GM18907 (cell line): ENCODE measurements around the gene JDP2.

Source experiments
- ATAC-seq: cut with Tn5 transposase; IDR thresholded peaks from one replicate; pipeline ENCODE4 v1.9.1; 2021; ENCODE audit warnings: mild to moderate bottlenecking, moderate library complexity; ENCODE audit not compliant: unreplicated experiment

The JDP2 gene

GRCh38 chr14:75435473-75435872, 7.7 kb downstream of the JDP2 start:
- no peak for ATAC-seq

GRCh38 chr14:75437201-75438143, 9.7 kb downstream of the JDP2 start:
- ATAC-seq = no peak

- ATAC-seq = no peak
Observed at GRCh38 chr14:75438486-75439080, 10.8 kb downstream of the JDP2 start.

GRCh38 chr14:75439989-75440388, 12.2 kb downstream of the JDP2 start:
- no peak for ATAC-seq

GRCh38 chr14:75440733-75441477, 13.1 kb downstream of the JDP2 start:
- no peak for ATAC-seq

- ATAC-seq = no peak
Observed at GRCh38 chr14:75441728-75442127, 13.9 kb downstream of the JDP2 start.

- no peak for ATAC-seq
Observed at GRCh38 chr14:75442166-75442565, 14.3 kb downstream of the JDP2 start.

GRCh38 chr14:75442642-75443041, 14.8 kb downstream of the JDP2 start:
- ATAC-seq = no peak

GRCh38 chr14:75443203-75443969, 15.6 kb downstream of the JDP2 start:
- no peak for ATAC-seq

GRCh38 chr14:75445236-75445635, 17.4 kb downstream of the JDP2 start:
- ATAC-seq = no peak

GRCh38 chr14:75445963-75446362, 18.1 kb downstream of the JDP2 start:
- ATAC-seq = no peak

GRCh38 chr14:75446447-75446846, 18.6 kb downstream of the JDP2 start:
- no peak for ATAC-seq

- no peak for ATAC-seq
Observed at GRCh38 chr14:75448209-75448608, 20.4 kb downstream of the JDP2 start.

- no peak for ATAC-seq
Observed at GRCh38 chr14:75449036-75449435, 21.2 kb downstream of the JDP2 start.

GRCh38 chr14:75449696-75450095, 21.9 kb downstream of the JDP2 start:
- ATAC-seq = no peak

GRCh38 chr14:75450381-75451276, 22.8 kb downstream of the JDP2 start:
- ATAC-seq = no peak

- no peak for ATAC-seq
Observed at GRCh38 chr14:75452324-75452723, 24.5 kb downstream of the JDP2 start.

GRCh38 chr14:75452900-75453816, 25.3 kb downstream of the JDP2 start:
- peak; percentile 11 for ATAC-seq
